Fibroblast of lung (primary cell): ENCODE measurements around the gene CALCOCO2.

ENCODE experiments used
- EZH2 ChIP-seq: IDR thresholded peaks from 2 replicates; pipeline ENCODE4 v1.5.1; 2012; ENCODE audit warnings: low read length, control low read depth, mild to moderate bottlenecking; ENCODE audit errors: missing control alignments
- TF ChIP-seq, protein P1 (sequence below), 2 donors: IDR thresholded peaks in 1 of 2; conservative IDR thresholded peaks in 1 of 2; 1 replicate in 1 of 2; 2 replicates in 1 of 2; pipeline ENCODE4 v1.5.1; 2011 to 2012; ENCODE audit warnings: low read length in 2 of 2, control low read depth in 1 of 2, inconsistent platforms in 1 of 2, low read depth in 1 of 2, mild to moderate bottlenecking in 1 of 2

DNA sequence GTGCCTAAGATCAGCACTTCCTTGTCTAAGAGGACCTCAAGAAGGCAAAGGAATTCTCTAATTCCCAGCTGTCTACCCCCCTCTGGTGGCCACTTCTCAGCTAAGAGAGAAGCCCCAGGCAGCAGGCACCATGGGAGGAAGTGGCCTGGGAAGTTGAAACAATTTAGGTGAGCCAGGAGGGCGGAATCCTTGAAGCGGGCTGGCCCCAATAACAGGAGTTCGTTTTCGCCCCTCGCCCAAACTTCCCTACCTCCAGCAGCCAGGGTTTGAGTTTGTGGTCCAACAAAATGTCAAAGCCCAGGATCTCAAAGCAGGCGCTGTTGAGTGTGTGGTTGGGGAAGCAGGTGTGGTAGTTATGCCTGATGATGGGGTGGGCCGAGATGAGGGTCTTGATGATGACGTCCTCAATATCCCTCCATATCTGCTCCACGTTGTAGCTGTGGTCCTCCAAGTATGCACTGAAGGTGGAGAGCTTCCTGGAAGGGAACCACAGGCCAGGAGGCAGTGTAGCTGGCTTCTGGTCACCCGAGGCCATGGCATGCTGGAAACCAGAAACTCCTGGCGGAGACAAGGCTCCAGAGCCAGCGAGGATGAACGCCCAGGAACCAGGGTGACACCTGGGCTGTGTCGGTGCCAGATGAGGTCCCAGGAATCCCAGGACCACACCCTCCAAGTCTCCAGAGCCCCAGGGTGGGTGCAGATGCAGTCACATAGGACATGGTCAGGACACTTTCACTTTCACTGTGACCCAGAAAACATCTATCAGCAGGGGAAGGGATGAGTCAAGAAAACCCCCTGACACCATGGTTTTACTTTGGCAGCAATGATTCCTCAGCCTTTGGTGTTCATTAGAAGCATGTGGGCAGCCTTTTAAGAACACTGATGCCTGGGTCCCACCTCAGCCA is 39.5 kb upstream of the CALCOCO2 start:
- TF ChIP-seq, protein P1, sequence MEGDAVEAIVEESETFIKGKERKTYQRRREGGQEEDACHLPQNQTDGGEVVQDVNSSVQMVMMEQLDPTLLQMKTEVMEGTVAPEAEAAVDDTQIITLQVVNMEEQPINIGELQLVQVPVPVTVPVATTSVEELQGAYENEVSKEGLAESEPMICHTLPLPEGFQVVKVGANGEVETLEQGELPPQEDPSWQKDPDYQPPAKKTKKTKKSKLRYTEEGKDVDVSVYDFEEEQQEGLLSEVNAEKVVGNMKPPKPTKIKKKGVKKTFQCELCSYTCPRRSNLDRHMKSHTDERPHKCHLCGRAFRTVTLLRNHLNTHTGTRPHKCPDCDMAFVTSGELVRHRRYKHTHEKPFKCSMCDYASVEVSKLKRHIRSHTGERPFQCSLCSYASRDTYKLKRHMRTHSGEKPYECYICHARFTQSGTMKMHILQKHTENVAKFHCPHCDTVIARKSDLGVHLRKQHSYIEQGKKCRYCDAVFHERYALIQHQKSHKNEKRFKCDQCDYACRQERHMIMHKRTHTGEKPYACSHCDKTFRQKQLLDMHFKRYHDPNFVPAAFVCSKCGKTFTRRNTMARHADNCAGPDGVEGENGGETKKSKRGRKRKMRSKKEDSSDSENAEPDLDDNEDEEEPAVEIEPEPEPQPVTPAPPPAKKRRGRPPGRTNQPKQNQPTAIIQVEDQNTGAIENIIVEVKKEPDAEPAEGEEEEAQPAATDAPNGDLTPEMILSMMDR (conservative IDR thresholded peaks at IDR 0.05 in 1 of 2, IDR thresholded peaks at IDR 0.05 in 1 of 2; ENCODE audit: low read depth in 1 of 2, low read length in 2 of 2) = peak; percentile 83 to 88
- no peak for TF ChIP-seq EZH2
